Nephron progenitor cell (in vitro differentiated cells): Measurements from ENCODE around the gene DCDC1.

Source experiments
- DNase-seq: peaks from one replicate; pipeline ENCODE4 v3.0.0; 2021
- H3K27ac Mint-ChIP-seq: 2 replicates; pipeline ENCODE4 v1.8.0; 2021; ENCODE audit warnings: mild to moderate bottlenecking, moderate library complexity, mixed read lengths
- H3K27me3 Mint-ChIP-seq: 2 replicates; pipeline ENCODE4 v1.8.0; 2021; ENCODE audit warnings: mild to moderate bottlenecking, low read depth, mixed read lengths; ENCODE audit not compliant: poor library complexity
- H3K36me3 Mint-ChIP-seq: 2 replicates; pipeline ENCODE4 v1.8.0; 2021; ENCODE audit warnings: low read depth, mixed read lengths
- H3K4me1 Mint-ChIP-seq: 2 replicates; pipeline ENCODE4 v1.8.0; 2021; ENCODE audit warnings: mixed read lengths
- H3K4me3 Mint-ChIP-seq: 2 replicates; pipeline ENCODE4 v1.8.0; 2021; ENCODE audit warnings: mild to moderate bottlenecking, moderate library complexity, mixed read lengths
- H3K9me3 Mint-ChIP-seq: 2 replicates; pipeline ENCODE4 v1.8.0; 2021; ENCODE audit warnings: mild to moderate bottlenecking, moderate library complexity, mixed read lengths
- CTCF ChIP-seq: fragments of 200-600 bp; sonication (generic); IDR thresholded peaks from 2 replicates; pipeline ENCODE4 v1.5.0; 2021; ENCODE audit warnings: antibody characterized with exemption

Gene DCDC1

DNA sequence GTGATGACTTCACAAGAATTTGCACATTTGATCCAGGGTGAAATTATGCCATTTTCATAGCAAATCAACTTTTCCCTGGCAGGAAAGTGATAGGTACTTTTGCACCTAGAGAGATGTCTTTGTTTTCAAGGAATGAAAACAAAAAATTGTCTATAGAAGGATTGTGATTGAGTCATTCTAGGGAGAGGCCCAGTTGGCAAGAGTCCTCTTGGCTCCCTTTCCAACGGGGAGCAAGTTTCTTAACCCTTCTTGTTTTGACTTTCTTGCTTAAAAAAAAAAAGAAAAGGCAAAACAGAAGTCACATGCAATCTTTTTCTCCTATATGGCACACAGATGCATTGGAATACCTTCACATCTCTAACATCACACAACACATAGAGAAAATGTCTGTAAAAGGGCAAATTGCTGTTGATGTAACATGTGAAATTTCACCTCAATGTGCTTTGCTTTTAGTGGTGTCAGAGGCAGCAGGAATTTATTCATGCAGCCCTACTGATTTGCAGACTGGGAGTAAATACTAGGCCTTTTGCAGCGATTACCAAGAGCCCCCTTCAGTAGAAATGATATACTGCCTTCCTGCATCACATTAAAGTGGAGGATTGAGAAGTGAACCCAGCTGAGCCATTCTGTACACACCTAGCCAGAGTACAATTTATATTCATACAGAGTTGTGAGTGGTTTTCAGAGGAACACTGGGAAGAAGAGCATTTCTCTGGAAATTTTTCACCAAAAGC, 492.7 kb downstream of the DCDC1 start:
- no peaks in the 10 kb centered on the region for H3K4me1 Mint-ChIP-seq

GRCh38 chr11:30876228-30876627, 493.3 kb downstream of the DCDC1 start:
- H3K27me3 Mint-ChIP-seq = no peaks in the 10 kb centered on the region
- no peaks in the 10 kb centered on the region for H3K4me1 Mint-ChIP-seq

More for the DNA sequence above, 492.7 kb downstream of the DCDC1 start:
- DNase-seq = no peak
- Mint-ChIP-seq H3K4me3 (no peak overlapping the region), H3K36me3 (no peaks in the 10 kb centered on the region), H3K9me3 (no peaks in the 10 kb centered on the region), H3K27me3 (no peaks in the 10 kb centered on the region), H3K27ac (no peak overlapping the region)
- no peak for TF ChIP-seq CTCF

GRCh38 chr11:30875806-30876205, 493.7 kb downstream of the DCDC1 start:
- Mint-ChIP-seq H3K27me3 (no peaks in the 10 kb centered on the region), H3K4me3 (no peak overlapping the region), H3K36me3 (no peaks in the 10 kb centered on the region), H3K27ac (no peak overlapping the region), H3K4me1 (no peaks in the 10 kb centered on the region), H3K9me3 (no peaks in the 10 kb centered on the region)
- no peak for DNase-seq
- no peak for TF ChIP-seq CTCF

More at GRCh38 chr11:30876228-30876627, 493.3 kb downstream of the DCDC1 start:
- no peaks in the 10 kb centered on the region for H3K9me3 Mint-ChIP-seq
- no peak for TF ChIP-seq CTCF
- no peak overlapping the region for H3K27ac Mint-ChIP-seq
- no peak overlapping the region for H3K4me3 Mint-ChIP-seq
- H3K36me3 Mint-ChIP-seq = no peaks in the 10 kb centered on the region
- DNase-seq = no peak

- no peak for TF ChIP-seq CTCF
- H3K4me3 Mint-ChIP-seq = no peak overlapping the region
Measured at GRCh38 chr11:30873924-30874610, 495.5 kb downstream of the DCDC1 start.

GRCh38 chr11:30868626-30869081, 500.9 kb downstream of the DCDC1 start:
- Mint-ChIP-seq H3K4me1 (peaks cover 16% of the 10 kb centered on the region), H3K27me3 (peaks cover 8% of the 10 kb centered on the region), H3K36me3 (no peaks in the 10 kb centered on the region), H3K27ac (no peak overlapping the region), H3K9me3 (no peaks in the 10 kb centered on the region), H3K4me3 (no peak overlapping the region)
- peak; percentile 29 for DNase-seq
- no peak for TF ChIP-seq CTCF

More at GRCh38 chr11:30873924-30874610, 495.5 kb downstream of the DCDC1 start:
- Mint-ChIP-seq H3K9me3 (no peaks in the 10 kb centered on the region), H3K27ac (no peak overlapping the region), H3K4me1 (peaks cover 10% of the 10 kb centered on the region), H3K27me3 (no peaks in the 10 kb centered on the region), H3K36me3 (no peaks in the 10 kb centered on the region)
- no peak for DNase-seq
